PC-3 (cell line): ENCODE data around the gene KLHL30. TPM values are rescaled to one million over a fixed set of nuclear protein-coding genes. Genes with fewer than 3 reads are reported as not detected.

Experiments used
- ATAC-seq: fragments of 200-7000 bp; cut with Tn5 transposase; 2 replicates; pipeline ENCODE4 v1.9.1; 2020; ENCODE audit warnings: mild to moderate bottlenecking, moderate library complexity
- BruUV-seq: library from RNA; stranded (reverse); fragments of 400-500 nt; replicated peaks from 2 replicates; lab custom pipeline; 2021; lab: Mats Ljungman, UMichigan
- CTCF ChIA-PET: fragments of 300-600 bp; sonication (Branson Sonifier 250); formaldehyde crosslinking; loops from one replicate; lab custom pipeline; 2022; ENCODE audit warnings: antibody characterized with exemption; lab: Charles Lee
- POLR2A ChIA-PET: fragments of 300-600 bp; sonication (Branson Sonifier 250); formaldehyde crosslinking; loops from one replicate; lab custom pipeline; 2022; ENCODE audit warnings: antibody characterized with exemption; ENCODE audit not compliant: unreplicated experiment; lab: Charles Lee
- DNase-seq: peaks from one replicate; pipeline ENCODE4 v3.0.0-alpha.2; 2015
- H2AFZ ChIP-seq: fragments of 300-600 bp; sonication (generic); 2 replicates; pipeline ENCODE4 v1.6.0; 2016; ENCODE audit warnings: antibody characterized with exemption, low read length
- H3F3A ChIP-seq: fragments of 300-600 bp; sonication (generic); one replicate; pipeline ENCODE4 v1.6.0; 2017; ENCODE audit warnings: antibody characterized with exemption, low read length, control low read depth, mild to moderate bottlenecking; ENCODE audit not compliant: unreplicated experiment
- H3K27ac ChIP-seq: fragments of 300-600 bp; sonication (generic); 2 replicates; pipeline ENCODE4 v1.5.1; 2016; ENCODE audit warnings: mild to moderate bottlenecking, low read length
- H3K27me3 ChIP-seq: fragments of 300-600 bp; sonication (generic); 2 replicates; pipeline ENCODE4 v1.6.1; 2016; ENCODE audit warnings: low read length, mixed read lengths
- H3K36me3 ChIP-seq: fragments of 300-600 bp; sonication (generic); 2 replicates; pipeline ENCODE4 v1.6.1; 2016; ENCODE audit warnings: low read depth, mixed run types, low read length, mixed read lengths
- H3K4me1 ChIP-seq: fragments of 300-600 bp; sonication (generic); 2 replicates; pipeline ENCODE4 v1.5.1; 2016; ENCODE audit warnings: low read length; ENCODE audit not compliant: insufficient read depth
- H3K4me2 ChIP-seq: fragments of 300-600 bp; sonication (generic); 2 replicates; pipeline ENCODE4 v1.6.0; 2016; ENCODE audit warnings: low read length
- H3K4me3 ChIP-seq: fragments of 300-600 bp; sonication (generic); 2 replicates; pipeline ENCODE4 v1.5.1; 2016; ENCODE audit warnings: mild to moderate bottlenecking, low read length, mixed read lengths
- H3K79me2 ChIP-seq: fragments of 300-600 bp; sonication (generic); 2 replicates; pipeline ENCODE4 v1.6.1; 2017; ENCODE audit warnings: low read length, mixed read lengths
- H3K9ac ChIP-seq: fragments of 300-600 bp; sonication (generic); 2 replicates; pipeline ENCODE4 v1.6.0; 2016; ENCODE audit warnings: mild to moderate bottlenecking, low read length
- H3K9me2 ChIP-seq: fragments of 300-600 bp; sonication (generic); replicated peaks from 2 replicates; pipeline ENCODE4 v1.6.1; 2016; ENCODE audit warnings: mixed run types, low read length, mixed read lengths
- H3K9me3 ChIP-seq: fragments of 300-600 bp; sonication (generic); 2 replicates; pipeline ENCODE4 v1.6.1; 2016; ENCODE audit warnings: low read length, mixed read lengths
- H4K20me1 ChIP-seq: fragments of 300-600 bp; sonication (generic); 2 replicates; pipeline ENCODE4 v1.6.1; 2016; ENCODE audit warnings: low read length, mixed read lengths
- EZH2 ChIP-seq: fragments of 300-600 bp; sonication (generic); IDR thresholded peaks from one replicate; pipeline ENCODE4 v1.6.1; 2017; ENCODE audit warnings: antibody characterized with exemption, mild to moderate bottlenecking, low read length; ENCODE audit not compliant: unreplicated experiment
- EZH2phosphoT487 ChIP-seq: fragments of 300-600 bp; sonication (generic); IDR thresholded peaks from 2 replicates; pipeline ENCODE4 v1.6.1; 2018; ENCODE audit warnings: mild to moderate bottlenecking, antibody characterized with exemption, low read length, borderline replicate concordance
- intact Hi-C: fragments of 100-400 bp; cut with micrococcal nuclease; formaldehyde crosslinking; loops from 2 replicates; pipeline ENCODE4 v1.9.0; 2023
- total RNA-seq: library from RNA; depleted of rRNA; stranded (reverse); fragments of >200 nt; gene quantifications from 2 replicates; pipeline ENCODE4 v1.2.3, GENCODE V29; 2014
- TF ChIP-seq, protein P1 (sequence below): fragments of 300-600 bp; sonication (generic); conservative IDR thresholded peaks from 2 replicates; pipeline ENCODE4 v1.5.1; 2017; ENCODE audit warnings: antibody characterized with exemption, low read depth, mild to moderate bottlenecking, low read length

KLHL30 gene
- total RNA-seq, 1 experiment from 2014 or later = not detected

DNA sequence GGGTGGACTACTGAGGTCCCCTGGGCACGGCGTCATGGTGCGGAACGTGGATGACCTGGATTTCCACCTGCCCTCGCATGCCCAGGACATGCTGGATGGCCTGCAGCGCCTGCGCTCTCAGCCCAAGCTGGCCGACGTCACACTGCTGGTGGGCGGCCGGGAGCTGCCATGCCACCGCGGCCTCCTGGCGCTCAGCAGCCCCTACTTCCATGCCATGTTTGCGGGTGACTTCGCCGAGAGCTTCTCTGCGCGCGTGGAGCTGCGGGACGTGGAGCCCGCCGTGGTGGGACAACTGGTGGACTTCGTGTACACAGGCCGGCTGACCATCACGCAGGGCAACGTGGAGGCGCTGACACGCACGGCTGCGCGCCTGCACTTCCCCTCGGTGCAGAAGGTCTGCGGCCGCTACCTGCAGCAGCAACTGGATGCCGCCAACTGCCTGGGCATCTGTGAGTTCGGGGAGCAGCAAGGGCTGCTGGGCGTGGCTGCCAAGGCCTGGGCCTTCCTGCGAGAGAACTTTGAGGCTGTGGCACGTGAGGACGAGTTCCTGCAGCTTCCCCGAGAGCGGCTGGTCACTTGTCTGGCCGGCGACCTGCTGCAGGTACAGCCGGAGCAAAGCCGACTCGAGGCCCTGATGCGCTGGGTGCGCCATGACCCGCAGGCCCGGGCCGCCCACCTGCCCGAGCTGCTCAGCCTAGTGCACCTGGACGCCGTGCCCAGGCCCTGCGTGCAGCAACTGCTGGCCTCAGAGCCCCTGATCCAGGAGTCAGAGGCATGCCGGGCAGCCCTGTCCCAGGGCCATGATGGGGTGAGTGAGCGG is 2.5 kb downstream of the KLHL30 start:
- no peaks in the 10 kb centered on the region for H4K20me1 ChIP-seq
- intact Hi-C loops = no loop called here
- TF ChIP-seq EZH2 = no peak
- TF ChIP-seq, protein P1, sequence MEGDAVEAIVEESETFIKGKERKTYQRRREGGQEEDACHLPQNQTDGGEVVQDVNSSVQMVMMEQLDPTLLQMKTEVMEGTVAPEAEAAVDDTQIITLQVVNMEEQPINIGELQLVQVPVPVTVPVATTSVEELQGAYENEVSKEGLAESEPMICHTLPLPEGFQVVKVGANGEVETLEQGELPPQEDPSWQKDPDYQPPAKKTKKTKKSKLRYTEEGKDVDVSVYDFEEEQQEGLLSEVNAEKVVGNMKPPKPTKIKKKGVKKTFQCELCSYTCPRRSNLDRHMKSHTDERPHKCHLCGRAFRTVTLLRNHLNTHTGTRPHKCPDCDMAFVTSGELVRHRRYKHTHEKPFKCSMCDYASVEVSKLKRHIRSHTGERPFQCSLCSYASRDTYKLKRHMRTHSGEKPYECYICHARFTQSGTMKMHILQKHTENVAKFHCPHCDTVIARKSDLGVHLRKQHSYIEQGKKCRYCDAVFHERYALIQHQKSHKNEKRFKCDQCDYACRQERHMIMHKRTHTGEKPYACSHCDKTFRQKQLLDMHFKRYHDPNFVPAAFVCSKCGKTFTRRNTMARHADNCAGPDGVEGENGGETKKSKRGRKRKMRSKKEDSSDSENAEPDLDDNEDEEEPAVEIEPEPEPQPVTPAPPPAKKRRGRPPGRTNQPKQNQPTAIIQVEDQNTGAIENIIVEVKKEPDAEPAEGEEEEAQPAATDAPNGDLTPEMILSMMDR = no peak
- no peak for TF ChIP-seq EZH2phosphoT487
- H2AFZ ChIP-seq = no peak overlapping the region
- ChIA-PET CTCF (no interaction called here), POLR2A (no interaction called here)
- H3K36me3 ChIP-seq = no peaks in the 10 kb centered on the region
- H3K9ac ChIP-seq = no peak overlapping the region
- H3K4me2 ChIP-seq = no peak overlapping the region; the same call in 1 of the 2 replicates
- no peaks in the 10 kb centered on the region for H3K79me2 ChIP-seq
- H3K4me3 ChIP-seq = no peak overlapping the region
- DNase-seq = no peak
- peaks cover 30% of the 10 kb centered on the region for H3K4me1 ChIP-seq
- H3K27me3 ChIP-seq = no peaks in the 10 kb centered on the region
- H3K9me3 ChIP-seq = no peaks in the 10 kb centered on the region
- no peaks in the 10 kb centered on the region for H3K9me2 ChIP-seq
- no peaks in the 10 kb centered on the region for H3F3A ChIP-seq
- no peak for ATAC-seq
- H3K27ac ChIP-seq = no peak overlapping the region
- no TSS peak for BruUV-seq

DNA sequence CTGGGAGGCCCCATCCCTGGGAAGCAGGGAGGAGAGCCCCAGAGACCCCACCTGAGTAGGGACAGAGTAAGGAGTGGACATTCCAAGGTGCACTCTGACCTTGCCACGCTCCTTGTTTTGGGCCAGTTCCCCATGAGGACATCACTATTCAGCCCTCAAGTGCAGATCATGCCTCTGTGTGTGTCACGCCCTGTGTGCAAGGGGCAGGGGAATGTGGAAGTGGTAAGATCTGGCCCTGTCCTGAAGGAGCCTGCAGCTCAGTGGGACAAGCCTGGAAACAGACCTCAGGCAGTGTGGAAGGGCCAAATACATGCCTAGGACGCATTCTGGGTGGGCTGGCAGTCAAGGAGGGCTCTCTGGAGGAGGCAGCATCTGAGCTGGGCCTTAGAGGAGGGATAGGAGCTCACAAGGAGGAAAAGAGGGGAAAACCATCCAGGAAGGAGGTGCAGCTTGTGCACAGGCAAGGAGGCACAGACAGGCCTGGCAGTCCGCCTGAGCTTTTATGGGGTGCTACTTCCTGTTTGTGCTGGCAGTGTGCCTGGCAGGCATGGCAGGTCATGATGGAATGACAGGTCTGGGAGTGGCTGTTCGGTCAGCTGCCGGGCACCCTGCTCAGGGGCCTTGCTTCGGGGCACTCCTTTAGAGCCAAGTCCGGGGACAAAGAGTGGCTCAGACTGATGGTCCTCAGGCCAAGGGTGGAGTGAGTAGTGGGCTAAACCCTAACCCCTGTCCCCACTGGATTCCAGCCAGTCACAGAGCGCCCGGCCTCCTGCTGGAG is 3.3 kb downstream of the KLHL30 start:
- H3K79me2 ChIP-seq = no peaks in the 10 kb centered on the region
- no peaks in the 10 kb centered on the region for H3K36me3 ChIP-seq
- DNase-seq (peak; percentile 86), ATAC-seq (peak; percentile 65)
- no peaks in the 10 kb centered on the region for H3K9me3 ChIP-seq
- peak overlapping the region; percentile 68 for H3K4me2 ChIP-seq
- no TSS peak for BruUV-seq
- H2AFZ ChIP-seq = 0 out of 2 replicates have a peak overlapping the region, but pooled peaks have one; percentile 39
- ChIA-PET CTCF (no interaction called here), POLR2A (no interaction called here)
- intact Hi-C loops = no loop called here
- no peaks in the 10 kb centered on the region for H4K20me1 ChIP-seq
- H3K9ac ChIP-seq = no peak overlapping the region
- no peak overlapping the region for H3K27ac ChIP-seq
- H3K4me3 ChIP-seq = no peak overlapping the region
- peaks cover 30% of the 10 kb centered on the region for H3K4me1 ChIP-seq
- no peaks in the 10 kb centered on the region for H3K27me3 ChIP-seq
- TF ChIP-seq EZH2phosphoT487 = no peak
- no peak for TF ChIP-seq EZH2
- TF ChIP-seq, protein P1 = no peak
- H3F3A ChIP-seq = no peaks in the 10 kb centered on the region
- no peaks in the 10 kb centered on the region for H3K9me2 ChIP-seq
